ENCODE measurements around the gene CAMTA1. TPM values are rescaled to one million over a fixed set of nuclear protein-coding genes. Genes with fewer than 3 reads are reported as not detected.

The CAMTA1 gene
- total RNA-seq, 2 experiments from 2014 or later = 39.3 to 48.8 TPM

- Mint-ChIP-seq H3K27ac (no peak overlapping the region), H3K4me3 (no peak overlapping the region), H3K36me3 (ENCODE audit: low read depth) (no peaks in the 10 kb centered on the region), H3K4me1 (no peaks in the 10 kb centered on the region), H3K9me3 (no peaks in the 10 kb centered on the region), H3K27me3 (no peaks in the 10 kb centered on the region)
- POLR2A ChIA-PET = no interaction called here
- DNase-seq = no peak
- CTCF ChIA-PET = no interaction called here
Observed at GRCh38 chr1:7483634-7484383, 698.6 kb downstream of the CAMTA1 start.

GRCh38 chr1:7485086-7485780 lies 700.0 kb downstream of the CAMTA1 start:
- no peaks in the 10 kb centered on the region for H3K27me3 Mint-ChIP-seq
- no peak overlapping the region for H3K4me3 Mint-ChIP-seq
- ChIA-PET POLR2A (no interaction called here), CTCF (no interaction called here)
- no peak for DNase-seq
- H3K9me3 Mint-ChIP-seq = no peaks in the 10 kb centered on the region
- H3K4me1 Mint-ChIP-seq = no peaks in the 10 kb centered on the region
- no peaks in the 10 kb centered on the region for H3K36me3 Mint-ChIP-seq (ENCODE audit: low read depth)
- H3K27ac Mint-ChIP-seq = no peak overlapping the region

- CTCF ChIA-PET = interaction anchor here (0.5 kb wide), 1 partner anchor 51 kb away, joined by 3 read pairs; no protein-coding TSS in a partner anchor
- Mint-ChIP-seq H3K27ac (no peak overlapping the region), H3K36me3 (ENCODE audit: low read depth) (no peaks in the 10 kb centered on the region), H3K4me3 (no peak overlapping the region), H3K9me3 (no peaks in the 10 kb centered on the region), H3K27me3 (no peaks in the 10 kb centered on the region), H3K4me1 (no peaks in the 10 kb centered on the region)
- POLR2A ChIA-PET = no interaction called here
- DNase-seq = no peak
Observed at GRCh38 chr1:7485826-7486225, 700.6 kb downstream of the CAMTA1 start.

GRCh38 chr1:7487766-7488474 lies 702.7 kb downstream of the CAMTA1 start:
- no peaks in the 10 kb centered on the region for H3K4me1 Mint-ChIP-seq
- ChIA-PET CTCF (no interaction called here), POLR2A (no interaction called here)
- no peak overlapping the region for H3K27ac Mint-ChIP-seq
- H3K4me3 Mint-ChIP-seq = no peak overlapping the region
- H3K27me3 Mint-ChIP-seq = no peaks in the 10 kb centered on the region
- H3K36me3 Mint-ChIP-seq (ENCODE audit: low read depth) = no peaks in the 10 kb centered on the region
- no peak for DNase-seq
- peaks cover 6% of the 10 kb centered on the region for H3K9me3 Mint-ChIP-seq

GRCh38 chr1:7488475-7488842 lies 703.2 kb downstream of the CAMTA1 start:
- Mint-ChIP-seq H3K27me3 (no peaks in the 10 kb centered on the region), H3K27ac (no peak overlapping the region), H3K9me3 (peaks cover 11% of the 10 kb centered on the region), H3K4me1 (no peaks in the 10 kb centered on the region), H3K4me3 (no peak overlapping the region), H3K36me3 (ENCODE audit: low read depth) (no peaks in the 10 kb centered on the region)
- ChIA-PET CTCF (no interaction called here), POLR2A (no interaction called here)
- no peak for DNase-seq

- ChIA-PET CTCF (no interaction called here), POLR2A (no interaction called here)
- H3K9me3 Mint-ChIP-seq = peaks cover 12% of the 10 kb centered on the region
- H3K27ac Mint-ChIP-seq = no peak overlapping the region
- DNase-seq = no peak
- H3K36me3 Mint-ChIP-seq (ENCODE audit: low read depth) = no peaks in the 10 kb centered on the region
- H3K4me1 Mint-ChIP-seq = no peaks in the 10 kb centered on the region
- no peaks in the 10 kb centered on the region for H3K27me3 Mint-ChIP-seq
- H3K4me3 Mint-ChIP-seq = no peak overlapping the region
Observed at GRCh38 chr1:7489586-7489985, 704.3 kb downstream of the CAMTA1 start.

GRCh38 chr1:7490576-7490975 lies 705.3 kb downstream of the CAMTA1 start:
- Mint-ChIP-seq H3K4me1 (no peaks in the 10 kb centered on the region), H3K27me3 (no peaks in the 10 kb centered on the region), H3K36me3 (ENCODE audit: low read depth) (no peaks in the 10 kb centered on the region), H3K9me3 (peaks cover 12% of the 10 kb centered on the region), H3K4me3 (no peak overlapping the region), H3K27ac (no peak overlapping the region)
- DNase-seq = no peak
- ChIA-PET CTCF (no interaction called here), POLR2A (no interaction called here)

- ChIA-PET POLR2A (no interaction called here), CTCF (no interaction called here)
- no peaks in the 10 kb centered on the region for H3K27me3 Mint-ChIP-seq
- no peak for DNase-seq
- no peak overlapping the region for H3K27ac Mint-ChIP-seq
- H3K4me1 Mint-ChIP-seq = no peaks in the 10 kb centered on the region
- peaks cover 12% of the 10 kb centered on the region for H3K9me3 Mint-ChIP-seq
- no peaks in the 10 kb centered on the region for H3K36me3 Mint-ChIP-seq (ENCODE audit: low read depth)
- no peak overlapping the region for H3K4me3 Mint-ChIP-seq
Observed at GRCh38 chr1:7491109-7491817, 706.0 kb downstream of the CAMTA1 start.

GRCh38 chr1:7491818-7492173 lies 706.5 kb downstream of the CAMTA1 start:
- CTCF ChIA-PET = no interaction called here
- H3K36me3 Mint-ChIP-seq (ENCODE audit: low read depth) = no peaks in the 10 kb centered on the region
- H3K27ac Mint-ChIP-seq = no peak overlapping the region
- peaks cover 12% of the 10 kb centered on the region for H3K9me3 Mint-ChIP-seq
- no peak for DNase-seq
- H3K4me3 Mint-ChIP-seq = no peak overlapping the region
- POLR2A ChIA-PET = no interaction called here
- H3K27me3 Mint-ChIP-seq = no peaks in the 10 kb centered on the region
- no peaks in the 10 kb centered on the region for H3K4me1 Mint-ChIP-seq

GRCh38 chr1:7493711-7494454 lies 708.6 kb downstream of the CAMTA1 start:
- no peaks in the 10 kb centered on the region for H3K36me3 Mint-ChIP-seq (ENCODE audit: low read depth)
- no peaks in the 10 kb centered on the region for H3K4me1 Mint-ChIP-seq
- no peak overlapping the region for H3K4me3 Mint-ChIP-seq
- CTCF ChIA-PET = interaction anchor here (0.6 kb wide), 1 partner anchor 26 kb away, joined by 5 read pairs; no protein-coding TSS in a partner anchor
- no peak overlapping the region for H3K27ac Mint-ChIP-seq
- DNase-seq = no peak
- POLR2A ChIA-PET = no interaction called here
- H3K27me3 Mint-ChIP-seq = no peaks in the 10 kb centered on the region
- peaks cover 12% of the 10 kb centered on the region for H3K9me3 Mint-ChIP-seq

GRCh38 chr1:7495962-7496361 lies 710.7 kb downstream of the CAMTA1 start:
- H3K27ac Mint-ChIP-seq = no peak overlapping the region
- no peak overlapping the region for H3K4me3 Mint-ChIP-seq
- POLR2A ChIA-PET = no interaction called here
- H3K36me3 Mint-ChIP-seq (ENCODE audit: low read depth) = no peaks in the 10 kb centered on the region
- no peak for DNase-seq
- CTCF ChIA-PET = no interaction called here
- no peaks in the 10 kb centered on the region for H3K4me1 Mint-ChIP-seq
- no peaks in the 10 kb centered on the region for H3K27me3 Mint-ChIP-seq
- peaks cover 12% of the 10 kb centered on the region for H3K9me3 Mint-ChIP-seq

GRCh38 chr1:7497107-7497637 lies 711.9 kb downstream of the CAMTA1 start:
- Mint-ChIP-seq H3K9me3 (peaks cover 12% of the 10 kb centered on the region), H3K4me3 (no peak overlapping the region), H3K27ac (no peak overlapping the region), H3K36me3 (ENCODE audit: low read depth) (no peaks in the 10 kb centered on the region), H3K27me3 (no peaks in the 10 kb centered on the region), H3K4me1 (no peaks in the 10 kb centered on the region)
- DNase-seq = no peak
- CTCF ChIA-PET = no interaction called here
- POLR2A ChIA-PET = no interaction called here
